Mammary epithelial cell (primary cell): ENCODE measurements around the gene EXD1.

Experiments used
- EZH2 ChIP-seq: IDR thresholded peaks from 2 replicates; pipeline ENCODE4 v1.6.1; 2012; ENCODE audit warnings: low read length, inconsistent platforms, borderline replicate concordance
- TF ChIP-seq, protein P1 (sequence below), 2 donors: IDR thresholded peaks in 1 of 2; conservative IDR thresholded peaks in 1 of 2; 2 replicates each; pipeline ENCODE4 v1.5.1; 2011 to 2012; ENCODE audit warnings: inconsistent platforms in 2 of 2, low read length in 2 of 2, mild to moderate bottlenecking in 2 of 2, control low read depth in 1 of 2, low read depth in 1 of 2; ENCODE audit not compliant: insufficient read depth in 1 of 2; ENCODE audit errors: extremely low read depth in 1 of 2

DNA sequence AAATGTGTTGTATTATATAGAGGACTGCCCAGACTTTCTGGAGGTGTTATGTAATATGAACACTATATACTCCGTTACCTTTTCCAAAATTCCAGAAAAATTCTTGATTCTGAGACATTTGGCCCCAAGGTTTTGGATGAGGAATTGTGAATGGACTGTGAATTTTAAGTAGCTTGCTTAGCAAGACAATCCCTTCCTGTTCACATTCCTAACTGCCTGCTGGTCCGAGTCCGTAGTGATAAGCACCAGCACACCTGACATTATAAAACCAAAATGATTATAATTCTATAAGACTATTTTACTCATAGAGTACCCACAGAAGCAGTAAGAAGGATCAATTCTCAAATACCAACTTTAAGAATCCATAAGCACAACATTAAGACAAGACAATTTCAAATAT lies 11.2 kb downstream of the EXD1 start:
- no peak for TF ChIP-seq EZH2
- TF ChIP-seq, protein P1, sequence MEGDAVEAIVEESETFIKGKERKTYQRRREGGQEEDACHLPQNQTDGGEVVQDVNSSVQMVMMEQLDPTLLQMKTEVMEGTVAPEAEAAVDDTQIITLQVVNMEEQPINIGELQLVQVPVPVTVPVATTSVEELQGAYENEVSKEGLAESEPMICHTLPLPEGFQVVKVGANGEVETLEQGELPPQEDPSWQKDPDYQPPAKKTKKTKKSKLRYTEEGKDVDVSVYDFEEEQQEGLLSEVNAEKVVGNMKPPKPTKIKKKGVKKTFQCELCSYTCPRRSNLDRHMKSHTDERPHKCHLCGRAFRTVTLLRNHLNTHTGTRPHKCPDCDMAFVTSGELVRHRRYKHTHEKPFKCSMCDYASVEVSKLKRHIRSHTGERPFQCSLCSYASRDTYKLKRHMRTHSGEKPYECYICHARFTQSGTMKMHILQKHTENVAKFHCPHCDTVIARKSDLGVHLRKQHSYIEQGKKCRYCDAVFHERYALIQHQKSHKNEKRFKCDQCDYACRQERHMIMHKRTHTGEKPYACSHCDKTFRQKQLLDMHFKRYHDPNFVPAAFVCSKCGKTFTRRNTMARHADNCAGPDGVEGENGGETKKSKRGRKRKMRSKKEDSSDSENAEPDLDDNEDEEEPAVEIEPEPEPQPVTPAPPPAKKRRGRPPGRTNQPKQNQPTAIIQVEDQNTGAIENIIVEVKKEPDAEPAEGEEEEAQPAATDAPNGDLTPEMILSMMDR (conservative IDR thresholded peaks at IDR 0.05 in 1 of 2, IDR thresholded peaks at IDR 0.05 in 1 of 2; ENCODE audit: extremely low read depth in 1 of 2, insufficient read depth in 1 of 2, low read depth in 1 of 2, low read length in 2 of 2), result no peak
